GM19351 (cell line): Measurements from ENCODE around the gene B9D1.

Experiments used
- ATAC-seq: cut with Tn5 transposase; IDR thresholded peaks from one replicate; pipeline ENCODE4 v1.9.1; 2021; ENCODE audit warnings: mild to moderate bottlenecking, moderate library complexity; ENCODE audit not compliant: unreplicated experiment

B9D1 gene

GRCh38 chr17:19321481-19322128 is 40.9 kb downstream of the B9D1 start:
- ATAC-seq: no peak

- no peak for ATAC-seq
Measured at GRCh38 chr17:19320876-19321275, 41.6 kb downstream of the B9D1 start.

- no peak for ATAC-seq
Measured at GRCh38 chr17:19319771-19320505, 42.6 kb downstream of the B9D1 start.

DNA sequence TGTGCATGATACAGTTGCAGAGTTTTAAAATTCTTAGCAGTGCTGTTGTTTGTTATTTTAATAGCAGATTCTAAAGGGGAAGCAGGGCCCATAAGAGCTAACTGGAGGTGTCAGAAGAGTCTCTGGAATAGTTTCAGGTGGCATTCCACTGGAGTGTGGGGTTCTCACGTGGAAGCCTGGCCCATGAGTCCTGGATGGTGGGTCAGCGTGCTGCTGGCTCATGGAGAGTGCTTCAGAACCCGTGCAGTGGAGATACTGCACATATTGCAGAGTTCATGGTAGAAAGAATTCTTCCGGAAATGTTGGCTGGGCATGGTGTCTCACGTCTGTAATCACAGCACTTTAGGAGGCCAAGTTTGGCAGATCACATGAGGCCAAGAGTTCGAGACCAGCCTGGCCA is 43.9 kb downstream of the B9D1 start:
- ATAC-seq: no peak

GRCh38 chr17:19317359-19318095 is 45.0 kb downstream of the B9D1 start:
- ATAC-seq: peak; percentile 69

GRCh38 chr17:19316761-19317358 is 45.7 kb downstream of the B9D1 start:
- no peak for ATAC-seq

DNA sequence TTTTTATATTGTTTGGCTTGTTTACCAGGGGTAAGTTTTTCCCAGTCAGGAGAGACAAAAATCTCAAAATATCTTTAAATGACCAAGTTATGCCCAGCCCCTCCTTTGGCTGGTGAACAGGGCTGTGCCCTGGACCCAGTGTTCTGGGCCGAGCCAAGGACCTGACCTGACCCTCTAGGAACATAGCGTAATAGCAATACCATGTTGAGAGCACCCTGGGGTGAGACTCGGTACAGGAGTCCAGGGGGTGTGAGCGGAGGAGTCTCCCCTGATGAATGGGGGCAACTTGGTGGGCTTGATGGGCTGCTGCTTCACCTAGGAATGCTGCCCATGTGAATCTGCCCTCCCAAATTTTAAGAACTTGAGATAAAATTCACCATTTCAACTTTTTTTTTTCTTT is 47.4 kb downstream of the B9D1 start:
- no peak for ATAC-seq

DNA sequence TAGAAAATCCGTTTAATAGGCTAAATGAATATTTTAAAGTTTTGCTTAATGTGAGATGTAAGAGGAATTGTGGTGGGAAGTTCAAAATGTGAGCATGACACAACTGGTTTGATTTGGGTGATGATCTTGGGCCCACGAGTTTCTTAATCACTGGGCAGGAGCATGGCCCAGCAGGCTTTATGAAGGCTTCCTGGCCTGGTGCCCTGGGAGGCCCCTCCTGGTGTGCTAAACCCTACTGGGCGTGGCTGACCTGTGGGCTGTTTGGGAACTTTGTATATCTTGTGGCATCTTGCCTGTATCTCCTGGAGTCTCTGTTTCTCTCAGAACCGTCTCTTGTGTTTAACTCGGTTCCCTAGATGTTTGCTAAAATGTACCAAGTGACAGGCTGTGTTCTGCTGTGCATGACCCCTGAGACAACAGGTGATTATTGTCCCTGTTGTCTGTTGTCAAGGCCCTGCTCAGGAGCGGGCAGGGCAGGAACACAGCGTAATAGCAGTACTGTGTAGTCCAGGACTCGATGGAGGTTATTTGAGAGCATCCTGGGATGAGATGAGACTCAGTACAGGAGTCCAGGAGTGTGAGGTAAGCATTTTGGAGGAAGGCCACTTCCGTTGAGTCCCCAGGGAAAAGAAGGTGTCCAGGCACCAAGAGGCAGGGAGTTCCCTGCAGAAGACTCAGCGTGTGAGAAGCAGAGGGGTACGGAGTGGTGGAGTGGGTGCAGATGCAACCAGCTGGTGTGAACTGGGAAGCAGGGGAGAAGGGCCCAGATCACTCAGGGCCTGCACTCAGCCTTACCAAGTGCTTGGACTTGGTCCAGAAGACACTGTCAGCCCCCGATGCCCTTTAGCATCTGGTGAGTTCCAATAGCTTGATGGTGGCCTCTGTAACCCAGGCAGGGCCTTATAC is 48.5 kb downstream of the B9D1 start:
- no peak for ATAC-seq

GRCh38 chr17:19313066-19313745 is 49.3 kb downstream of the B9D1 start:
- no peak for ATAC-seq

- no peak for ATAC-seq
Measured at GRCh38 chr17:19312406-19312805, 50.1 kb downstream of the B9D1 start.

DNA sequence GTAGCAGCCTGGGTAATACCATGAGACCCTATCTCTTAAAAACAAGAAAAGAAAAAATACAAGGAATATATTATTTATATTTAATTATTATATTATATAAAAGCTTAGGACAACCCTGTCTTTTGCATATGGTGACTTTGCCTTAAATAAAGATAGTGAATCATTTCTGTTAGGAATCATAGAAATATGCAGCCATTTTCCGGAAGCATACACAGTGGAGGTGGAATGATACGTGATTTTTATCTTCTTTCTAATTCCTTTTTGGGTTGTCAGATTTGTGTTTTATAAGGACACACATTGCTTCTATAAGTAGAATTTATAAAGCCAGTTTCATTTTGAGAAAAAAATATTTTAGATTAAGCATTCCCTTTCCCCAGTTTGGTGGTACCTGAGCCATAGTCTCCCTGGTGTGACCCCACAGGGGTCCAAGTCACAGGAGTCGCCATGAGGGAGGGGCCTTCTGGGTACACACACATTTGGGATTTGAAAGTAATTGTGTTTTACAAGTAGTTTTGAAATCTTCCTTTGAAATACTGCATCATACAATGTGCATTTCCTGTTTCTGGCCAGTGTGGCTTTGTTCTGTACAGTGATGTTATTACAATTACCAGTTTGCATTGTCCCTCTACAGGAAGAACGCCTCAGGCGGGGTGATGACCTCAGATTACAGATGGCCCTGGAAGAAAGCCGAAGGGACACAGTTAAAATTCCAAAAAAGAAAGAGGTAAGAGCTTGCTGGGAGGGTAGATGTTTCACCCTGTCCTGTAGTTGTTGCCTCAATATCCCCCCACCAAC is 50.9 kb downstream of the B9D1 start:
- ATAC-seq: no peak

DNA sequence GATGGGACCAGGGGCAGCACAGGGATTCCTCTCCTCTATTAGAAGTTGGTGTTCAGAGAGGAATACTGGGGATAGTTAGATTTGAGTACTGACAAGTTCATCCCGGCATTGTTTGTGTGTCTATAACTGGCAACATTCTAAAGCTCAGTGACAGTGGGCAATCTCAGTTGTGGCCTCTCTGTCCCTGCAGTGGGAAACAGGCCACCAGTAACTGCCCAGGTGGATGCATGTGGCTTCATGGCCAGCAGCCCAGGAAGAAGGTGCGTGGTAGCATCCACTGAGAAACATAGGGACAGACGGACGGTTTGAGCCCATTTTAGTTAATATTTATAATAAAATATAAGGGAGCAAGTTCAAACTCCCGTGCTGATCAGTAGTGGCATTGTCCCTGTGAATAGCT is 51.5 kb downstream of the B9D1 start:
- no peak for ATAC-seq

DNA sequence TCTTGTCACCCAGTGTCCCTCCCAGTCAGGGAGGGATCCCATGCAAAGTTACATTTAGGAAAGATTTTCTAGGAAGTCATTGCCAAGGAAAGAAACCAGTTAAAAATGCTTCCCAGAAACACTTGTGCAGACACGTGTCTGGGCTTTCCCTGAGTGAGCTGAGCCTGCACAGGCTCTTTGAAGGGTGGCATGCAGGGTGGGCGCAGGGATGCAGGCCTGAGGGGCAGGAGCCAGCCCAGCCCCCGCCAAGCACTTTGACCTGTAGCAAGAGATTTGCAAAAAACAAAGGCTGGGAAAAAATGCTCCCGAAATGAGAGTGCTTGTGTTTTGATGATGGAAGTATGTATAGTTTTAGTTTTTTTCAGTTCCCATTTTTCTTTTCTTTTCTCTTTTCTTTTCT is 52.4 kb downstream of the B9D1 start:
- no peak for ATAC-seq

DNA sequence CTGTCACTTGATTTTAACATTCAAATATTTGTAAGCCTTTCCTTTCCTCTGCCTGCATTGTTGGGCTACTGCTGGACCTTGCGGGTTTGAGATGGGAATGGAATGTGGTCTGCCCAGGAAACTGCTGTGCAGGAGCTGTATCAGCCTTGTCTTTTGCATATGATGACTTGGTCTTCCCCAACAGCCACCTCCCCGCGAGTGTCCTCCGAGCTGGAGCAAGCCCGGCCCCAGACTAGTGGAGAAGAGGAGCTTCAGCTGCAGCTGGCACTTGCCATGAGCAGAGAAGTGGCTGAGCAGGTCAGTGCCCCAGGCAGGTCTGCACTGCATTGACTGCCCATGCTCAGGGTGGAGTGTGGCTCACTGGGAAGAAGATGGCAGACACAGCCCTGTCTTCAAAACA is 52.8 kb downstream of the B9D1 start:
- no peak for ATAC-seq

- no peak for ATAC-seq
Measured at GRCh38 chr17:19308398-19308797, 54.1 kb downstream of the B9D1 start.

GRCh38 chr17:19307521-19307920 is 55.0 kb downstream of the B9D1 start:
- ATAC-seq: no peak

DNA sequence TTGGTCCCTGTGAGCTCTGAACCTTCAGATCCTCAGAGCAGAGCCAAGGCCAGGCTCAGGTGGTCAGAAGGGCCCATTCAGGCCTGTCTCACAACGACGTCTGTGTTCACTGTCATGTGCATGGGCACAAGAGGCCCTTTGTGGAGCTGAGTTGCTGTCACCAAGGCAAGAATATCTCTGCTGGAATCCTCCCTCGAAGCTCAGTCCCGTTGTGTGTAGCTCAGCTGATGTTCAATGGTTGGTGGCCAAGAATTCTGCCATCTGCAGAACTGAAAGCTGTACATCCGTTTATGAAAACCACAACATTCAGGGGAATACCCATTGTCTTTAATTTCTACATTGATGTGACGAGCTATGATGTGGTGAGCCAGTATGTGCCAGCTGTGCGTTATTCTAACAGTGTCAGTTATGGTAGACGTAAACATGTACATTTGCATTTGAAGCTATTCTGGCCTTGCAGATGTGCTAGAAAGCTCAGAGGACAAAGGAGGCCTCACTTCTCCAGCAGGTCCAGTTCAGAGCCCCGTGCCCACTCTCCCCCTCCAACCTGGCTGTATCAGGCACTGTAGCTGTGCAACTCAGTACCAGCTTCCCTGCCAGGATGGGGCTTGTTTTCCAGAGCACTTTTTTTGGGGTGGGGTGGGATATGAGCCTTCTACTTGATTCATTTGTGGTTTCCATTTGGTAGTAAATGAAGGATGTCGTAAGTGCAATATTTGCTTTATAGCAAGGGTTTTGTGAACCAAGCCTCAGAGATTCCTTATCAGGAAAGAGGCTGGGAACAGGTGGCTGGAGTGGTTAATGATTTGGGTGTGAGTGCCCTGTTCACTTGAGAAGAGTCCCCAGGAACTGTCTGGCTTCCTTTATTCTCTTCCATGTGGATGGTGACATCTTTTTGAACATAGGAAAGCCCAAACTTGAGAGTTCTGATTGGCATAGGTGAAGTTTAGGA is 56.1 kb downstream of the B9D1 start:
- ATAC-seq: peak; percentile 84

DNA sequence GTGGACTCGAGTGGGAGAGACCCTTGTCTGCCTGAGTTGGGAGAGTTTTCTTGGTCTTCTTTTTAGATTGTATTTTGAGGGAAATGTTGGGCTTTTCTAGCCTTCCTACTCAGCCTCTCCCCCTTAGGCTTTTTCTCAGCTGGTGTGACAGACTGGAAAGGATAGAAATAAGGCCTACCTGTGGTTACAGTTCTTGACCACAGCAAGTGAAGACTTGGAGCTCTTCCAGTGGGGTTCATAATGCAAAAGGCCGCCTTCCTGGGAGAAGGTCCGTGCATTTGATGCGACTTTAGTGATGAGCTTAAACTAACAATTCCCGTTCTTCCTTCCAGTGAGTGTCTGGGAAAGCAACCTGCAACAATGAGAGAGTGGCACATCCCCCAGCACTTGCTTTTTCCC is 56.8 kb downstream of the B9D1 start:
- ATAC-seq: no peak
